GM21390 (cell line): ENCODE data around the gene WRAP53.

ENCODE experiments used
- ATAC-seq: cut with Tn5 transposase; IDR thresholded peaks from one replicate; pipeline ENCODE4 v1.9.1; 2021; ENCODE audit not compliant: unreplicated experiment

WRAP53 gene

GRCh38 chr17:7677388-7678067, 10.7 kb upstream of the WRAP53 start:
- ATAC-seq: no peak

DNA sequence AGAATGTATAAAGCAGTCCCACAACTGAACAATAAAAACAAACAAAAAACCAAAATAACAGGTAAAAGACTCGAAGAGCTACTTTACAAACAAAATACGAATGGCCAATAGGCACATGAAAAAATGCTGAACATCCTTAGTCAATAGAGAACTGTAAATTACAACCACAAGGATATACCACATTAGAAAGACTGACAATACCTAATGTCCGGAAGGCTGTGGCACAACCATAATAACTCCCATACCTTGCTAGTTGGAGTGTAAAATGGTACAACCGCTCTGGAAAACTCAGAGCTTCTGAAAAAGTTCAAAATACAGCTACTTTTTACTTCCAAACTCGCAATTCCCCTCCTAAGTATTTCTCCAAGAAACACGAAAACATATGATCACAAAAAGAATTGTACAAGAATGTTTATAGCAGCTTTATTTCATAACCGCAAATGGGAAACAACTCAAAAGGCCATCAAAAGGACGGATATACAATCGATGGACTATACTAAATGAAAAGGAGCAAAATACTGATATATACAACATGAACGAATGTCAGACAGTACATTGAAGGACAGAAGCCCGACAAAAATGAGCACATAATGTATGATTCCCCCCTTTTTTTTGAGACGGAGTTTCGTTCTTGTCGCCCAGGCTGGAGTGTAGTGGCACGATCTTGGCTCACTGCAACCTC, 3.3 kb upstream of the WRAP53 start:
- no peak for ATAC-seq

GRCh38 chr17:7685533-7686221, 2.6 kb upstream of the WRAP53 start:
- ATAC-seq: peak; percentile 44

GRCh38 chr17:7686222-7687071, 1.8 kb upstream of the WRAP53 start:
- ATAC-seq: peak; percentile 42

- no peak for ATAC-seq
Observed at GRCh38 chr17:7687072-7687907, 987 bp upstream of the WRAP53 start, which contains the start of gene TP53. TP53 (minus strand) TSS chr17:7687490; CDS start chr17:7676594, 10,896 bp downstream.

GRCh38 chr17:7688808-7689316, 585 bp downstream of the WRAP53 start:
- no peak for ATAC-seq

DNA sequence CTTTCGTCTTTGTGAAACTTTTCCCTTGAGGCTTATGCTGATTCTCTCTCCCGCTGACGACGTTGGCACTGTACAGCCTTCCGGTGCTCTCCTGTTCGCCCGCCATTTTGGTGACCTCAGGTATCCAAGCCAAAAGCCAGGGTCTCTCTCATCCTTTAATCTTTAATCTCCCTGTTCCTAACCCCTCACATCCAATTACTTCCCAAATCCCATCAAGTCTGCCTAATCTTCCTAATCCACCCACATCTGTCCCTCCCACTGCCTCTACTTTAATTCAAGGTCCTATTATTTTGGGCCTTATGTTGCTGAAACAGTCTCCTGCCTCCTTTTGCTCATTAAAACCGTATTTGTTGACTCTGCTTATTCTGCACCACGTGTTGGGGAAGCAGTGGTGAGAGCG, 7.3 kb downstream of the WRAP53 start:
- no peak for ATAC-seq

- ATAC-seq: no peak
Observed at GRCh38 chr17:7697828-7698588, 9.7 kb downstream of the WRAP53 start.

DNA sequence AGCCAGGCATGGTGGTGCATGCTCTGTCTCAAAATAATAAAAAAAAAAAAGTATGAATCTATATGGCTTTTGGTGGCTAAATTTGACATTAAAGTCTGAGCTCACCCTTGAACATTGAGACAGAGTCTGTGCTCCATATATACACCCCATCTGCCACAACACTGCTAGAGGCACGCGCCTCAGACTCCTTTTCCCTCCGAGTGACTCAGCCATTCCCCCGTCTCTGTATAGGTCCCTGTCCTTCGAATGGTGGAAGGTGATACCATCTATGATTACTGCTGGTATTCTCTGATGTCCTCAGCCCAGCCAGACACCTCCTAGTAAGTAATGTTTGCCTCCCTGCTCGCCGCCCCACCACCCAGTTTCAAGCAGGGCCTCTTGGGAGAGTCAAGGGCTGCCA, 12.2 kb downstream of the WRAP53 start:
- ATAC-seq: no peak

- no peak for ATAC-seq
Observed at GRCh38 chr17:7701681-7702080, 13.4 kb downstream of the WRAP53 start.

DNA sequence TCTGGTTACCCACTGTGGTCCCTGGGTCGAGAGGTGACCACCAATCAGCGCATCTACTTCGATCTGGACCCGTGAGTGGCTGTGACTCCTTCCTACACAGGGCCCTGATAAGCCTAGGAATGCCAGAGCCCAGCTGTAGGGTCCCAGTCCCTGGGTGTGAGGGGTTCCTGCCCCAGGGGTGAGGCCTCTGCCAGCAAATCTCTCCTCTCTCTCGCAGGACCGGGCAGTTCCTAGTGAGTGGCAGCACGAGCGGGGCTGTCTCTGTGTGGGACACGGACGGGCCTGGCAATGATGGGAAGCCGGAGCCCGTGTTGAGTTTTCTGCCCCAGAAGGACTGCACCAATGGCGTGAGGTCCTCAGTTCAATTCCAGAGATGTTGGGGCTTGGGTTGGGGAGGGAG, 14.5 kb downstream of the WRAP53 start:
- no peak for ATAC-seq

GRCh38 chr17:7703584-7704479, 15.6 kb downstream of the WRAP53 start:
- no peak for ATAC-seq

DNA sequence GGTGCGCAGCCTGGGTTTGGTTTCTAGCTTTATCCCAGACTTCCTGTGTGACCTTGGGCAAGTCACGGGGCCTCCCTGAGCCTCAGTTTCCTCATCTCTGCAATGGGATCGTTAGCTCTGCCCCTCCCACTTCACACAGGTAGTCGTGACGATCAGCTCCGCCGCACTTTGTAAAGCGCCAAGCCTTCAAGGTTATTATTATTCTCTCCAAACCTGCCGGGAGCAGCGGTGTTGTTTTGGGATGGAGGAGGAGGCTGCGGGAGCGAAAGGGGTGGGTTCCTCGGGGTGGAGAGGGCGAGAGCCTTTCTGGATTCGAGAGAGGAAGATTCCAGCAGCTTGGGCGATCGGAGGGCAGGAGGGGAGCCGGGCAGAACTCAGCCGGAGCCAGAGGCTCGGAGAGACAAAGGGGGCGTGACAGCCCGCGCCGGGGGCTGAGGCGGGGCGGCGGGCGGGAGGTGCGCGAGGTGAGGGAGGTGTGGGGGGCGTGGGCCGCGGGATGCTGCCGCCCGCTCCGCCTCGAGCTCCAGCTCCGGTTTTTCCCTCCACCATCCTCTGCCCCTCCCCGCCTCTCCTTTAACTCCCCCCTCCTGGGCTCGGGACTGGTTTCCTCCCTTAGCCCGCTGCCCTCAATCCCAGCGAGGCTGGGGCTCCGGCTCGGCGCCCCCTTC, 16.5 kb downstream of the WRAP53 start, which contains the start of gene EFNB3:
EFNB3 (plus strand) TSS at position 602 of the 668 bp plus-strand sequence. CDS start 397 bp downstream, outside the sequence.
- no peak for ATAC-seq

DNA sequence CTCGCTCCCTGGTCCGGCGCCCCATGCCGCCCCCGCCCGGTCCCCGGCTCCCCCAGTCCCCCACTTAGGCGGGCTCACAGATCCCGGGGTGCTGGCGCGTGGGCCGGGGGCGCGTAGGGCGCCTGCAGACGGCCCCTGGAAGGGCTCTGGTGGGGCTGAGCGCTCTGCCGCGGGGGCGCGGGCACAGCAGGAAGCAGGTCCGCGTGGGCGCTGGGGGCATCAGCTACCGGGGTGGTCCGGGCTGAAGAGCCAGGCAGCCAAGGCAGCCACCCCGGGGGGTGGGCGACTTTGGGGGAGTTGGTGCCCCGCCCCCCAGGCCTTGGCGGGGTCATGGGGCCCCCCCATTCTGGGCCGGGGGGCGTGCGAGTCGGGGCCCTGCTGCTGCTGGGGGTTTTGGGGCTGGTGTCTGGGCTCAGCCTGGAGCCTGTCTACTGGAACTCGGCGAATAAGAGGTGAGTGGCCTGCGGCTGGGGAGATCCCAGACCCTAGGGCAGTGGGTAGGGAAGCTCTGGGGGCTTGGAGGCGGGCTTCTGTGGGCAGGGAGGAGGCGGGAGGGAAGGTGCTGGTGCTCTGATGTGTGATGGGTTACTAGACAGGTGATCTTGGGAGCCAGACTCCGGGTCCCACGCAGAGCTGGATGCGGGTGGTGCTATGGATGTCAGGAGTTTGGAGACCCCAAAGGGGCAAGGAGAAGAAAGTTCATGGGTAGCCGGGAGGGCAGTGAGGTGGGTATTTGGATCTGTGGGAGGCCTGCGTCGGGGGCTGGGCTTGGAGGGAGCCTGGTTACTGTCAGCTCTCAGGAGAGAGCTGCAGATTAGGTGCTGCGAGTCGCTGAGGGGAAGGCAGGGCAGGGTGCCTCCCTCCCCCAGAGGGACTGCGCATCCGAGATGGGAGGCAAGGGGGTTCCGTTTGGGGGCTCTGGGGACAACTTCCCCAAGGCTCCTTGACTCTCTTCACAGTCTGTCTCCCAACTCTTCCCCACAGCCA, 17.3 kb downstream of the WRAP53 start:
- ATAC-seq: no peak

- ATAC-seq: no peak
Observed at GRCh38 chr17:7706631-7707354, 18.5 kb downstream of the WRAP53 start.

DNA sequence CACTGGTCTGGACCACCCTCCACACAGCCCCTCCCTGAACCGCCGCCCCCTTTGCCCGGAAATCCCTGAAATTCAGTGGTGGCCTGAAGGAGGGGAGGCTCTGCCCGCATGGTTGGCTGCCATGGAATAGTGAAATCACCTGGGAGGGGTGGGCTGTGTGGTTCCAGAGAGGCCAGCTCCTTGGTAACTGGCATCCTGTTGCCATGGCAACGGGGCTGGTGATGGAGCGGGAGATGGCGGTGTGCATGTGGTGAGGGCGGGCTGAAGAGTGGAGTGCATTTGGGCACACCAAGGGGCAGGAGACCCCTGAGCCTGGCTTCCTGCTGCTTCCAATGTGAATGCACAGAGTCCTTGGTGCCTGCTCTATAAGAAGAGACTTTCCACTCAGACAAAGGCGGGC, 19.2 kb downstream of the WRAP53 start:
- ATAC-seq: no peak
